ENCODE results near the gene PREP. TPM values are rescaled to one million over a fixed set of nuclear protein-coding genes. Genes with fewer than 3 reads are reported as not detected.

Gene PREP
- total and polyA plus RNA-seq, 2 of the 8 experiments (the other 6 are each of a cell fraction or from before 2014, with no cell fraction given), result 26.8 to 70.0 TPM

DNA sequence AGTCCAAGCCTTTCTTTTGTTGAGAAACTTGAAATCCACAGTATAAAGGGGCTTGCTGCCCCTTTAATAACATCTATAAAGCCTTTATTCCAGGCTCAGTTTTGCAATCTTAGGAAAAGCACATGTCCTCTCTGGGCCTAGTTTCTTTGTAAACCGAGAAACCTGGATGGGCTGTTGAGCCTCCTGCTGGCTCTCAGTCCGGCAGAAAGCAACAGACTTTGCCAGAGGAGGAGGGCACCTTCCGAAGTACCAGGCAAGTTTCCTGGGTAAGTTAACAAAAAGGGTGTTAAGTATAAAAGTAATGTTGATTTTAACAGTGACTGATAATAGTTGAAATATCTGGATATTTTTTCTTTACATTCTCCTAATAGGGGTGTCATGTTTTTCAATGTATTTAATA, 124.1 kb downstream of the PREP start (continued):
- no peak for TF ChIP-seq HDAC6 (IDR thresholded peaks at IDR 0.05; ENCODE audit: low read depth, low read length)

Data from H1 (cell line).